Measurements from ENCODE around the gene TGFB3. TPM values are rescaled to one million over a fixed set of nuclear protein-coding genes. Genes with fewer than 3 reads are reported as not detected.

The TGFB3 gene
- total RNA-seq, 4 donors from 2014 or later = 1.5 to 10.5 (median 5.0) TPM

DNA sequence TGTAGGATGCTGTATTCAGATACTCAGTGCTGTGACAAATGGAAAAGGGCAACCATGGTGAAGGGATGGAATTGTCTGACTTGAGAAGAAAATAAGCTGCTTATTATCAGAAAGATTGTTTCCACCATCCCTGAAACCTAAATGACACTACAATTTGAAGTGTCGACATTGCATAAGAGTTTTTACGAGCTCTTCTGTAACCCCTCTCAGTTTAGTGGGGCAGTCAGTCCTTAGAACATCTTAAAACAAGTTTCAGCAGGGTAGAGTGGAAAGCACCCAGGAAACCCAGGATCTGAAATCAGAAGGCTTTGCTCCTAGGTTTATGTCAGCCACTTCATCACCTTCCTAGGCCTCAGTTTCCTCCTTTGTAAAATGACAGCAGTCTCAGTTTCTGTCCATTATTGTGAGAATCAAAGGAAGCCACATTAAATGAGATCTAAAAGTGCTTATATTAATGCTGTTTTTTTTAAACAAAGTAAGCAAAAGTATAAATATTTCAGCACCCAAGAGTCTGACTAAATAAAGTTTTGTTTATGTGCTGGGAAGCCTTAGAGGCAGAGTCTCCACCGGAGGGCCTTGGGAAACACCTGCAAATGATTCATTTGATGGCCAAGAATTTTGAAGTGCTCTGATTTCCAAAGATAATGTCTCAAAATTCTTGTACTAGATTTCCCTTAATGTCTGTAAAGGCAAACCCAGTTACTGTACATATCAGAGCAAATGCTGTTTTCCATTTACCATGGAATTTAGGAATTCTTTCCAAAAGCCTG lies 5.6 kb upstream of the TGFB3 start:
- no peaks in the 10 kb centered on the region for H3K9me3 ChIP-seq
- no peak overlapping the region for H3K27ac ChIP-seq
- H3K4me3 ChIP-seq = no peak overlapping the region
- WGBS, 2 donors = 64 to 65% methylated on average over 3 of the region's 3 CpGs
- H3K4me1 ChIP-seq = peaks cover 0 to 39% (median 18%) of the 10 kb centered on the region in 3 donors
- intact Hi-C loops (cut with DNase I) = no loop called here
- DNase-seq = no peak
- no peaks in the 10 kb centered on the region for H3K27me3 ChIP-seq
- peaks cover 0 to 35% (median 0%) of the 10 kb centered on the region in 3 donors for H3K36me3 ChIP-seq
- TF ChIP-seq, protein P1, sequence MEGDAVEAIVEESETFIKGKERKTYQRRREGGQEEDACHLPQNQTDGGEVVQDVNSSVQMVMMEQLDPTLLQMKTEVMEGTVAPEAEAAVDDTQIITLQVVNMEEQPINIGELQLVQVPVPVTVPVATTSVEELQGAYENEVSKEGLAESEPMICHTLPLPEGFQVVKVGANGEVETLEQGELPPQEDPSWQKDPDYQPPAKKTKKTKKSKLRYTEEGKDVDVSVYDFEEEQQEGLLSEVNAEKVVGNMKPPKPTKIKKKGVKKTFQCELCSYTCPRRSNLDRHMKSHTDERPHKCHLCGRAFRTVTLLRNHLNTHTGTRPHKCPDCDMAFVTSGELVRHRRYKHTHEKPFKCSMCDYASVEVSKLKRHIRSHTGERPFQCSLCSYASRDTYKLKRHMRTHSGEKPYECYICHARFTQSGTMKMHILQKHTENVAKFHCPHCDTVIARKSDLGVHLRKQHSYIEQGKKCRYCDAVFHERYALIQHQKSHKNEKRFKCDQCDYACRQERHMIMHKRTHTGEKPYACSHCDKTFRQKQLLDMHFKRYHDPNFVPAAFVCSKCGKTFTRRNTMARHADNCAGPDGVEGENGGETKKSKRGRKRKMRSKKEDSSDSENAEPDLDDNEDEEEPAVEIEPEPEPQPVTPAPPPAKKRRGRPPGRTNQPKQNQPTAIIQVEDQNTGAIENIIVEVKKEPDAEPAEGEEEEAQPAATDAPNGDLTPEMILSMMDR (IDR thresholded peaks at IDR 0.05) = no peak
- no peak for TF ChIP-seq POLR2A (IDR thresholded peaks at IDR 0.05)

DNA sequence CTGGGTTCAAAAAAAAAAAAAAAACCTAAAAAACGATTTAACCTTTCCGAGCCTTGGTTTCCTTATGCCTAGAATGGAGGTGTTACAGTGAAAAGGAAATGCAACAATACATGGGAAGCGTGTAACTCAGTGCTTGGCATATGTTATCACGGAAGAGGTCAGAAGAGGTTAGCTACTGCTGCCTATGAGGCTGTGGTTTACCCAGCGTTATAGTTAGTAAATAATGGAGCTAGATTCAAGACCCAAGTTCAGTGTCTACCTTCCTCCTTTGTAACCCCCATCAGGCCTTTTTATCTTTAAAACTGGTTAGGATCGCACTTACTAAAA lies 4.6 kb upstream of the TGFB3 start:
- Histone ChIP-seq H3K4me3 (peak overlapping the region; percentile 72 to 89 (median 81)), H3K9me3 (no peaks in the 10 kb centered on the region), H3K27ac (peak overlapping the region in 3 of 4 donors; percentile 91 to 94 (median 93)), H3K27me3 (no peaks in the 10 kb centered on the region), H3K4me1 (peaks cover 2 to 43% (median 20%) of the 10 kb centered on the region in 3 donors), H3K36me3 (peaks cover 0 to 26% (median 0%) of the 10 kb centered on the region in 3 donors)
- no peak for DNase-seq
- TF ChIP-seq, protein P1 (IDR thresholded peaks at IDR 0.05) = no peak
- no peak for TF ChIP-seq POLR2A (IDR thresholded peaks at IDR 0.05)
- WGBS, 2 donors = 20 to 23% methylated on average over 6 of the region's 6 CpGs
- intact Hi-C loops (cut with DNase I) = no loop called here

DNA sequence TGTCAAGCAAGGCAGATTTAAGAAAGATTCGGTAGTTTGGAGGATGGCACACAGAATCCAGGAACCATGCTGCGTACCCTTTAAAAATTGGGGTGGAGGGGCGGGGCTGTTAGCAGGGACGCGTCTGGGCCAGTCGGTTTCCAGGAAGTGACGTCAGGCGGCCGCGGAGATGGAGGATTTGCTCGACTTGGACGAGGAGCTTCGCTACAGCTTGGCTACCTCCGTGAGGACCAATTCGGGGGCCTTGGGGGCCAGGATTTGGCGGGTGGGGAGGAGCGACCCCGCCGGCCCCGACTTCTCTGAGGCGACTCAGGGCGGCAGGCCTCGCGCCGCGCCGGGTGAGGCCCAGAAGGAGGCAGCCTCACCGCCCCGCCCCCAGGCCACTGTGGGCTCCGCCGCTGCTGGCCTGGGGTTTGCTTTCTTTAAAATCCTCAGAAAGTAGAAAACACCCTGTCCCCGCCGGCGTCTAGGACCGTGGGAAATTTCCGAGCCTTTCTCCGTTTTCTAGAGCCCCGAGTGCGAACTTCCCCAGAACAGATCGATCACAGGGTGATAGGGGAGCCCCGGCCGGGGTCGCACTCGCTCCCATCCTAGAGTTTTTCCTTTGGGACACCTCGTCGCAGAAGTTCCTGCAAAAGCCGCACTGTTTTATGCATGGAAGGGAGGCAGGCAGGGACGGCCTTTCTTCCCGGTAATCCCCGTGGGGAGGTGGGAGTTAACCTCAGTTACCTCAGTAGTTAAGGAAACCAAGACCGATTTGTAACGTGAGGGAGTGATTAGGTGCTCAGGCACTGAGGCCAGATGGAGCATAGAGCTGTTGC lies 4.0 kb upstream of the TGFB3 start, which contains the start of gene IFT43:
Gene IFT43 (plus strand): TSS at position 146 of the 821 bp plus-strand sequence. CDS start 24 bp downstream, at position 170.
- Histone ChIP-seq H3K36me3 (peaks cover 0 to 22% (median 0%) of the 10 kb centered on the region in 3 donors), H3K9me3 (no peaks in the 10 kb centered on the region), H3K4me1 (peaks cover 8 to 49% (median 25%) of the 10 kb centered on the region in 3 donors), H3K4me3 (peak within 1 kb of the TSS; percentile 72 to 89 (median 81)), H3K27me3 (no peaks in the 10 kb centered on the region), H3K27ac (peak within 1 kb of the TSS; percentile 91 to 94 (median 93))
- DNase-seq = peak; percentile 66
- TF ChIP-seq POLR2A (IDR thresholded peaks at IDR 0.05) = peak in 2 of 4 donors; percentile 14 to 69
- TF ChIP-seq, protein P1 (IDR thresholded peaks at IDR 0.05) = no peak
- intact Hi-C loops (cut with DNase I) = no loop called here
- 0% methylated on average over 11 to 24 of the region's 52 CpGs for WGBS, 2 donors

DNA sequence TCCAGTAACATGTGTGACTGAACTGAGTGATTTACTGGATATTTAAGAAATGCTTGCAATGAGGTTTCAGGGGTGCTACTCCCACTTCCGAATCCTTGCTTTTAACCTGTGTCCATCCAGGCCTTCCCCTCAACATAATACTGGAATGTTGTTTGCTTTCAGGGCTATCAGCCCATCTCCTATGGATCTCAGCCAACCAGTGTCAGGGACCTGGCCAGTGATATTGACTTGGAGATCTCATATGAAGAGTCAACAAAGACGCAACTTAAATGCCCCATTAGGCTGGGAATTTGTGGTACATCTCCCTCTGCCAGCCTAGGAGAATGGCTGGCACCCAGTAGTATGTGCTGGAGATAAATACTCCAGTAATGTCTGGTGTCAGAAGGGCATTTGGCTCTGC lies 2.9 kb upstream of the TGFB3 start:
- Histone ChIP-seq H3K4me3 (no peak overlapping the region), H3K27me3 (no peaks in the 10 kb centered on the region), H3K27ac (peak overlapping the region in 3 of 4 donors; percentile 91 to 93 (median 92)), H3K9me3 (no peaks in the 10 kb centered on the region), H3K36me3 (peaks cover 0 to 10% (median 0%) of the 10 kb centered on the region in 3 donors), H3K4me1 (peaks cover 13 to 60% (median 29%) of the 10 kb centered on the region in 3 donors)
- no peak for DNase-seq
- TF ChIP-seq, protein P1 (IDR thresholded peaks at IDR 0.05) = no peak
- TF ChIP-seq POLR2A (IDR thresholded peaks at IDR 0.05) = no peak
- WGBS, 2 donors = 88% methylated on average over 1 to 2 of the region's 2 CpGs
- intact Hi-C loops (cut with DNase I) = loop anchor here (5.0 kb wide), 2 partner anchors 77 to 277 kb away; no protein-coding TSS in a partner anchor

Data from esophagus squamous epithelium (tissue), 5 donors.